Stimulated activated CD4-positive, alpha-beta T cell treated with anti-CD3 and anti-CD28 coated beads, Interleukin-1b, Interleukin-23, amount 100 ng/mL, for 48 hours (primary cell): ENCODE measurements around the gene ADPRHL1.

ENCODE experiments used
- DNase-seq: peaks from one replicate; pipeline ENCODE4 v3.0.0-alpha.2; 2020

Gene ADPRHL1

DNA sequence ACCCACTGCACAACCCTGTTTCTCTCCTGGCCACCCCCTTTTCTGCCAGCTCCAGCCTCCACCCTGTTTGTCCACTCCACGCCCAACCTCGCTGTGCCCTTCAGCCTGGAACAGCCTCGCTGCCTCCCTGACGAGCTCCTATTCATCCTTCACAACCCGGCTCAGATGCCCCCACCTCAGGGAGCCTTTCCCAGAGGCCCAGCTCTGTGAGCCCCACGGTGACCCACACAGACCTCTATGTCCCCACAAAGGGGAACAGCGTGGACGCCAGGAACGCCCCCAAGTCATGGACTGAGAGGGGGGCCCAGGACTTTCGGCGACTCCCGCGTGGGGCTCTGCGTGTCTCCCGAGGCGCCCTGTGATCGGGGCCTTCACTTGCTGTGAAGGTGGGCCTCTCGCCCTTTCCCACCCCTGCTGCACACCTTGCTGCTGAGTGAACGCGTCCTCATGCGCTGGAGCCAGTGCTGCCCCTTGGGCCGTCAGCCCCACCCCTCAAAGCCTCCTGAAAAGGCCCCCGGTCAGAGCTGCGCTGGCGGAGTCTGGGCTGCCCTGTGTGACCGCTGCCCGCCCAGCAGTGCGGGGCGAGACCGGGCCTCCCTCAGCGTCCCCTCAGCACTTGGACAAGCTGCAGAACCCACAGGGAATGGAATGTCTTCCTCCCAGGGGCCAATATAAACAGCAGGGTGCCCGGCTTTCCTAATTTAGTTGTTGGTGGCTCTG lies 40.0 kb downstream of the ADPRHL1 start:
- DNase-seq: no peak

DNA sequence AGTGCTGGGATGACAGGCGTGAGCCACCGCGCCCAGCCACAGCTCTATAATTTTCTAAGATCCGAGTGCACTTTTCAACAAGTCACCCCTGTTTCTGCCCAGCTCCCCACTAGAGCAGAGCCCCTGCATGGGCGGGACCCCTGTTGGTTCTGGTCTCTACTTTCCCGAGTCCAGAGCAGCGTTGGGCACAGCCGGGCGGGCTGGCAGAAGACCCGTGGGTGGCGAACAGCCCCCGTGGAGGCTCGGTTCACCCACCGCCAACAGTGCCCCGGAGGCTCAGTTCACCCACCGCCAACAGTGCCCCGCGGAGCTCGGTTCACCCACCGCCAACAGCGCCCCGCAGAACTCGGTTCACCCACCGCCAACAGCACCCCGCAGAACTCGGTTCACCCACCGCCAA lies 40.8 kb downstream of the ADPRHL1 start:
- DNase-seq: no peak

DNA sequence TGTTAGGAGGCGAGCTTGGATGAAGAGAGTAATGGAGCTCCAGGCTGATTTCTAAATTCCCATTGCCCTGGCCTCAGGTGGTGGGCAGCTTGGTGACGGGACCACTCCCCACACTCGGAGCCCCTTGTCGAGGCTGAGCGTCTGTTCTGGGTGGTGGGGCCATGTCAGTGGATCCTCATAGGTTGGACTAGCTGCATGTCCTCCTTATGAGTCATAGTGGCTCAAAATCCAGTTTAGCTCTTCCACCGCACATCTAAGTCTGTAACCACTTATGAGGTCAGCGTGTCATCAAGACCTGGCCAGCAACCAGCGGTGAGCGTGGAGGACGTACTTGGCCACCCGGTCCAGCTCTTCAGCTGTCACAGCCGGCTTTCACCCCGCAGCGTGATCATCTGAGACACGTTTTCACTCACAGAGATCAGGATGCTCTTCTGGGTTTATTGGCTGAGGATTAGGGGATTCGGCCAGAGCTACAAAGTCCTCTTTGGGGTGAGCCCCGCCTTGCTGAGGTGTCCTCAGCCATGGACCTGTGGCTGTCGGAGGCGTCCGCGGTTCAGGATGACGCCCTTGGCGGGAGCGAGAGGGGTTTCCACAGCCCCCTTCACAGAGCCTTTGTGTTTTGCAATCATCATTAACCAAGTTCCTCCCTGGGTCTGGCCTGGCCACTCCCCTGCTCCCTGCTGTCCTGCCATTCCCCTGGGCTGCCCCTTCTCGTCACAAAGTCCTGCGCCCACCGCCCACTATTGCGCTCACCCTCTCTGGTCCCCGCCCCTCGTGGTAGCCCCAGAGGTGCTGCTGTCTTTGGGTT lies 41.9 kb downstream of the ADPRHL1 start:
- DNase-seq: no peak

DNA sequence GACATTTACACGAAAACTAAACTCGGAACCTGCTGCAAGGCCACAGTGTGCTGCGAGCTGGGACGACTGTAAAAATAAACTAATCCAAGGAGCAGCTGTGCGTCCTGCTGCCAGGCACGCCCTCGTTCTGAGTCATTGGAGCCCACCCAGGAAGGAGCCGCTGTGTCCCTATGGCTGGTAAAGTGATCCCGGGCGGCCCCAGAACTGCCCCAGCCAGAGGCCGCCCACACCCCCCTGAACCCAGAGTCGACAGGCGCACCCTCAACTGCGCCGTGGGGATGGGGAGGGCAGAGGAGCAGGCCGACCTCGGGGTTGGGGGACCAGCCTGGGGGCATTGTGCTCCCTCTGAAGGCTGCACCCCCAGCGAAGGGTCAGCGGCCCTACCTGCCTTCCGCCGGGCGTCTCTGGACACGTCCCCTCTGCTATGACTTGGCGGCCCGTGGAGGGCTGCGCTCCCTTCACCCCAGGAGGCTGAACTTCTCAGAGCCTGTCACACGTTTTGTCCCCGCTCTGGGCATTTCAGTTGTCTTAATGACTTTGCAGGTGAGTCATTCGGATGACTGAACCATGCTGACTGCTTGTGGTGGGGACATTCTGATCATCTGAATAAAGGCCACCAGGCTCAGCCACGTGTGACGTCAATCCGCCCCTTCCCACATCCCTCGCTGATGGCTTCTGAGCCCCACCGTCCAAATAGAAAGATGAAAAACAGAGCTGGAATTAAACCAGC lies 42.7 kb downstream of the ADPRHL1 start:
- DNase-seq: no peak

DNA sequence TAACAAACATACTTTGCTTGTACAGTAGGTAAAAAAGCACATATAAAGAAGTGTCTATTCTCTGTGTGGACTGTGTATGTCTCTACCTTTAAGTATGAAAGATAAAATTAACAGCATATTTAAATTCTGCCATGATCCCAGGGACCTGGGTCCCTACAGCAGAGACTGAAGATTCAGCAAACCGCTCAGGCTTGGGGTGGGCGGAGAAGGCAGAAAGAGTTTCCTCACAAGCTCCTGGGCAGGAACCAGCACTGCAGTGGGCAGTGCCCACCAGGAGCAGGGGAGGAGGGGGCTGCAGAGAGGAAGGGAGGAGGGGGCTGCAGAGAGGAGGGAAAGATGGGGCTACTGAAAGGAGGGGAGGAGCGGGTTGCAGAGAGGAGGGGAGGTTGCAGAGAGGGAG lies 44.7 kb downstream of the ADPRHL1 start:
- no peak for DNase-seq

DNA sequence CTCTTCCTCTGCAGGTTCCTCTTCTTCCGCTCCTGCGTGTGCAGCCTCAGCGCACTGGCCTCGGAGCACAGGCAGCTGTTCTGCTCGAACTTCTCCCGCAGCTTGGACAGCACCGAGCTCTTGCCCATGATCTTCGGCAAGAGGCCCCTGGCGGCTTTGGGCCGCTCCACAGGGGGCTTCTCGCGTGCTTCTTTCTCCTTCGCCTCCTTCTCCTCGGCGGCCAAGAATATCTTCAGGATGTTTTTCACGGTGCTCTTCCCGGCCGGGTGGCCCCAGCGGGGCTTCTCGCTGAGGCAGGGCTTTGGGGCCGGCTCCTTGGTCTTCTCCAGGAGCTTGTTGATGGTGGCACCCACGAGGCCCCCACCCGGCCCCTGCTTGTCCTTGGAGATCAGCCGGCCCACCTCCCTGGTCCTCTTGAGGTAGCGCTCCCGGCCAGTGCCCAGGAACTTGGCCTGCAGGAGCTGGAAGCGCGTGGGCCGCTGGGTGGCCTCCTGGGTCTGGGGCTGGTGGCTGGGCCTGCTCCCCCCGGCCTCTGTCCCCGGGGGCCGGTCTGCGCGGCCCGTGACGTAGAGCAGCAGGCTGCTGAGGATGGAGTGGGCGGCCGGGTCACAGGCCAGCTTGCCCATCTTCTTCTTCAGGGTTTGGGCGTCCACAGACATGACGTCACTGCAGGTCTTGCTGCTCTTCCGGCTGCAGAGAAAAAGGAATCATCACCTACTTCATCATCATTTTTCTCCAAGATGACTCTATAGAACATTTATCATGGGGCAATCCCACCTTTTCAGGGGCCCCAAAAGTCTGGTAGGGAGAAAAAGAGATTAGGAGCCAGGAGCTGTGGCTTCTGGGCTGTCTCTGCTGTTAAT lies 45.5 kb downstream of the ADPRHL1 start:
- no peak for DNase-seq

DNA sequence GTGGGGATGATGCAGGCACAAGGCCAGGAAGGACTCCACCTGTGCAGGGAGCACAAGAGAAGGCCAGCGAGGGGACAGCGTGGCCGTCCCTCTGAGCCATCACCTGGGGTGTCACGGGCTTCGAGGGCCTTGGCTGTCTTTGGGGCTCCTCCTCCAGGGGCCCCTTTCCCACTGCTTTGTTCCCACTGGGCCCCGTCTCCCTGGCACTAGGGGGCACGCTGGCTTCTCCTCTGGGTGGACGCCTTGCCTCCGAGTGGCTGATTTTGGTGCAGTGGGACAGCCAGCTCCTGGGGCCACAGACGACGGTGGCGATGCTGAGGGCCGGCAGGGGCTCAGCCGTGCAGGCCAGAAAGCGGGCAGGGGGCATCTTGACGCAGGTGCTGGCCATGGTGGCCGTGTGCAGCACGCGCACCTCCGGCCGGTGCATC lies 46.2 kb downstream of the ADPRHL1 start:
- DNase-seq: no peak

DNA sequence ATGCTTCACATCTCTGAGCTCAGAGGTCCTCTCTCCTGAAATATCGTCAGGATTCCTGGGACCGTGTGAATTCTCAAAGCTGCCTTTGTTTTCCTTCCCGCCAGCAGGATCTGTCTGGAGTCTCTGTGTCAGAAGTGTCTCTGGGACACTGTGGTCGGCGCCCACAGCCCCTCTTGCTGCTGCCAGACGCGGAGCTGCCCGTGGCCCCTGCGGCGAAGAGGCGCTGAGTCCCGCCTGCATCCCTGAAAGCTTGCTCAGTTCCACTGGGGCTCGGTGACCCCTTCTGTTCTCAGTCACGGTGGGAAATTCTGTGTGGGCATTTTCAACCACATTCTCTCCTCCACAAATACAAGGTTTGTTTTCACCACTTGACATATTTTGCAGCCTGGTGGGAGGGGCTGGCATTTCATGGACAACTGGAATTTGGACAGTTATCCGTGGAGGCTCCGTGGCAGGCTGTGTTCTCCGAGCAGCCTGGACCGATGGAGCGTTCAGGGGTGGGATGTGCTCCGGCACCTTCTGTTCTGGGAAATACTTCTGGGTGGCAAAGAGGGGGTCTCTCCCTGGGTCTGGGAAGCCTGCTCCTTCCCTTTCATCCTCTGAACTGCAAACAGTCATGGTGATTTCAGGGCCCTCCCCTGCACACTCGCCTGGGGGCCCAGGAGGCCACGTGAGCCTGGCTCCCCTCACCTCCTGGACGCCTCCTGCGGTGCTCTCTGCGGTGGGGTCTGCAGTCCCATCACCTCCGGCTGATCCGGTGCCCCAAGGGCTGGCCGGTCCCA lies 46.8 kb downstream of the ADPRHL1 start:
- no peak for DNase-seq

DNA sequence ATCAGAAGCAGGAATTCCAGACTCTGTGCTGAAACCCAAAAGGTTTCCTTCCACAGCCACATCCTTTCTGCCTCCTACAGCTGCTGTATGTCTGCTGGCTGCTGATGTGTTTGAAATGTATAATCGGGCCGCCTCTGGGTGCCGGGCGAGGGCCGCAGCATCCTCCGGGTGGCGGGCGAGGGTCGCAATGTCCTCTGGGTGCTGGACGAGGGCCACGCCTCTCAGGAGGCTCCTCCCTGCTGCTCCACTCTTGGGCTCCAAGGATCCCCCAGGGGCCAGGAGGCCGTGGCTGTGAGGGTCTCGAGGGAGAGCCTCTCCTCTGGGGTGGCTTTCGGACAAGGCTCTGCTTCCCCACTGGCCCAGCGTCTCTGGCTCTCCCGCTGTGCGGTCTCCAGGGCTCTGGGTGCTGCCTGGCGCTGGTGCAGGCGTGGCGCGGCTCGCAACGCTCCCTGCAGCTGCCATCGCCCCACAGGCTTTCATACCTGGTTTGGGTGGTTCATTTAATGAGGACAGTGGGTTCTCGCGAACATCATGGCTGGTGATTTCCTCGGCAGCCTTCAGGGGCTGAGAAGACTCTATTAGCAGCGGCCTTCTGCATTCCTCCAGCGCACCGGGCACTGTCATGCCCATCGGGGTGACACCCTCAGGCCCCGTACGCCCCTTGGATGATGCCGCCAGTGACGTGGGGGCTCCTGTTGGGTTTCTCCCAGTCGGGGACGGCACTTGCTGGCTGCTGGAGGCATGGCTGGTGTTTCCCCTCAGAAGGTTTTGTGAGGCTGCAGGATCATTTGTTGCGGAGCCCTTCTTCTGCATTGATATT lies 47.6 kb downstream of the ADPRHL1 start:
- DNase-seq: no peak

DNA sequence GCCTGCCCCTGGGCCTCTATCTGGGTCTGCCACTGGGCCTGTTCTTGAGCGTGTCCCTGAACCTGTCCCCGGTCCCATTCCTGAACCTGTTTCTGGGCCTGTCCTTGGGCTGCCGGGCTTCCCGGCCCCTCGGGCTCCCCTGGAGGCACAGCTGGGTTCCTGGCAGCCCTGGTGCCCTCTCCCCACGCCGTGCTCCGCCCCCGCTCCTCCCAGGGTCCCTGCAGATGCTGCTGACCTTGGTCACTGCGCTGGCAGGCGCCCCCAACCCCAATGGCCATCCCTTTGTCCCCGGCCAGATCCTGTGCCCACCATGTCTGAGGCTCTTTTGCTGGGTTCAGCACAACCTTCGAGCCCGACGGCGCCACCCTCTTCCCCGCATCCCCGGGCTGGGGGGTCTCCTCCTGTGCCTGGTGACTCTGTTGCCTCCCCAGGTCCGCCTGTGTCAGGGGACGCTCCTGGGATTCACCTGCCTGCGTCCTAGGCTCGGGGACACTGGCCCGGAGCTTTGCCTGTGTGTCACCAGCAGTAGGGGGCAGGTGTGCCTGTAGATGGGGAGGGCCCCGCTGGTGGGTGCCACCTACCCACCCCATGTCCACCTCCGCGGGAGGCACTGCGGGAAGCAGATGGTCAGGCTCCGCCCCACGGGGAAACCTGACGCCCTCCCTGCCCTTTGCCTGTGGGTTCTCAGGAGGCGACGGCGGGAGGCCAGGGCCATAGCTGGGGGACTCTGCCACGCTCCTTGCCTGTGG lies 48.4 kb downstream of the ADPRHL1 start:
- DNase-seq: no peak

DNA sequence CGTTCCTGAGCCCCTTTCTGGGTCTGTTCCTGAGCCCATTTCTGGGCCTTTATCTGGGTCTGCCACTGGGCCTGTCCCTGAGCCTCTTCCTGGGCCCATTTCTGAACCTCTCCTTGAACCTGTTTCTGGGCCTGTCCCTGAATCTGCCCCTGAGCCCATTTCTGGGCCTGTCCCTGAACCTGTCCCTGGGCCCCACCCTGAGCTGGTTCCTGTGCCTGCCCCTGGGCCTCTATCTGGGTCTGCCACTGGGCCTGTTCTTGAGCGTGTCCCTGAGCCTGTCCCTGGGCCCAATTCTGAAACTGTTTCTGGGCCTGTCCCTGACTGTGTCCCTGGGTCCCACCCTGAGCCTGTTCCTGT lies 48.9 kb downstream of the ADPRHL1 start:
- no peak for DNase-seq

DNA sequence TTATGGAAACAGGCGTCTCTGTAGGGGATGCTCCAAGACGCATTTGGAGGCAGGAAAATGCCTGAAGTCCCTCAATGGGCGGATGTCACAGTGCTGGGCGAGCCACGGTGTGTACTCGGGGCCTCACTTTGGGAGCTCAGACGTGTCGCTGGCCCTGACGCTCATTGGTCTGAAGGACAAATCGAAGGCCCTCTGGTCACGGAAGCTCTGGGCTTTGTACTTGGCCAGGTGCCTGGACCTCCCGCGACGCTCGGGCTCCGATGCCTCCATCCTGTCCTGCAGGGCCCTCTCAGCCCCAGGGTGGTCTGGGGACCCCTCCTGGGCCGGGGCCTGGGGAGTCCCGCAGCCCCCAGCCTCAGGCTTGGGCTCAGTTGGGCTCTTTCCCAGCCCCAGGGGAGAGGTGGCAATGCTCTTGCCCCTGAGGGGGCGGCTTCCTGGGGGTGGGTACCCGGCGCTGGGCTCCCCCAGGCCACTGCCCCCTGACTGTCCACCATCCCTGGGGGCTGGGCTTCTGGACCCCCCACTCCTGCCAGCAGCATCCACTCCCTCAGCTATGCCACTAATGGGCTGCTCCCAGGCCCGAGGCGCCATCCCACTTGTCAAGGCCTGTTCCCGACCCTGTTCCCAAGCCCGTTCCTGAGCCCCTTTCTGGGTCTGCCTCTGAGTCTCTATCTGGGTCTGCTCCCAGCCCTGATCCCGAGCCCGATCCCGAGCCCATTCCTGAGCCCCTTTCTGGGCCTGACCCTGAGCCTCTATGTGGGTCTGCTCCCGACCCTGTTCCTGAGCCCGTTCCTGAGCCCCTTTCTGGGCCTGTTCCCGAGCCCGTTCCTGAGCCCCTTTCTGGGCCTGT lies 49.8 kb downstream of the ADPRHL1 start:
- no peak for DNase-seq

DNA sequence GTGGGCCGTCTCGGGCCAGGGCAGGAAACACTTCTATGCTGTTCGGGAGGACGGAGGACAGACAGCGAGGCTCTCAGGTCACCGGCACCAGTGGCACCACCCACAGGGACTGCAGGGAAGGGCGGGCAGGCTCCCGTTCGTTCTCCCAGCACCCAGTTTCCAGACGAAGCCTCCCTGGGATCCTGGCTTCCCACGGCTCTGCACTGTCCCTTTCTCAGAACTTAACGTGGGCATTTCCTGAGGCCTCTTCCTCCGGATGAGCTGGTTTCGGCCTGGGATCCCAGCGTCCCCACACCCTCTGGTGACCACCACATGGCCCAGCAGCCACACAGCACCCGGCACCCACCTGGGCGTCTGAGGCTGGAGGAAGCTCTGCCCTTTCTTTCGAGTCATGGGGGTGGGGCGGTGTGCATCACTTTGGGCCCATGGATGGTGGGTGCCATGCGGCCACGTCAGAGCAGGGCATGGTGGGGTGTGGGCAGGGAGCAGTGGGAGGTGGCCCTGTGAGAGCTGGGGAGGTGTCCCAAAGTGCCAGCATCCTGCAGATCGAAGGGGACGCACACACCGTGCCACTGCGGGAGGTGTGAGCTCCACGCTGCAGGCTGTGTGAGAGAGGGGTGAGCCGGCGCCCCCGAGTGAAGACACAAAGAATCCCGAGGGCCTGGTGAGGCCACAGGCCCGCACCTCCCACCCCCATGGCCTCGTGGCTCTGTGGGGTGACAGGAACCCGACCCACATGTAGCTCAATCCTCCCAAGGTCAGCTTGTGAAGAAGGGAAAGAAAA lies 50.6 kb downstream of the ADPRHL1 start:
- no peak for DNase-seq

DNA sequence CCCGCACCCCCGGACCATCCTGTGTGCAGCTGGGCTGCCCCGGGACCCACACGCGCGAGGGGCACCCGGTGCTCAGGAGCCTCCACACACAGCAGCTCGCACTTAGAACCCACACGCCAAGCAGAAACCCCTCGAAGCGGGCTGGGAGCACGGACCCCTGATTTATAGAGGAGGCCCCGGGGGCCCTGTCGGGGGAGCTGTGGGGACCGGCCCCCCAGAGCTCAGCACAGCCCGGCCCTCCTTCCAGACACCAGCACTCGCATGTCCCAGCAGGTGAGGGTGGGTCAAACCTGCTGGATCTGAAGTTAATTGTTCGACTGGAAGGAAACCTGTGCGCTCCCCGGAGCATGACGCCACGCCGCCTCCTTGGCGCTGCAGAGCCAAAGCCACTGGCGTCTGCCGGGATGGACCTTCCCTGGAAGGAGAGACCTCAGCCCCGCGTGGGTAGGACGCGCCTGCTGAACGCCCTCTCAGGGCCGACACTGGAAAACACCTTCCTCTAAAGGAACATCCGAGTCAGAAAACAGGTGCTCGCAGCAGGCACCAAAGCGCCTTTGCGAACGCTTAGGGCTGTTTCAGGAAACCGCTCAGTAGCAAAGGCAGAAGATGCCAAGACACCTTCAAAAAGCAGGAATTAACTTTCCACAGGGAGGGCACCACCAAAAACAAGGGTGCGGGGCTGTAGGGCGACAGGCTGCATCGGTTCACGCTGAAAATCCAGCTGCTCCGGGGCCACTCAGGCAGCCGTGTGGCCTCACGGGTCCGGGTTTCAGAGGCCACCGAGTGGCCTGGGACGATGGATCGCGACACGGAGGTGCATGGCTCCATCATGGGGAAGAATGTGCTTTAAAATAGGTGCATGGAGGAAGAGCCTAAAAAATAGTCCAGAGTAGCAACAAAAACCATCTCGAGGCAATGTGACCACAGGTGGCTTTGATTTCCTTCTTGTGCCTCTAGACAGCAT lies 51.6 kb downstream of the ADPRHL1 start:
- no peak for DNase-seq

DNA sequence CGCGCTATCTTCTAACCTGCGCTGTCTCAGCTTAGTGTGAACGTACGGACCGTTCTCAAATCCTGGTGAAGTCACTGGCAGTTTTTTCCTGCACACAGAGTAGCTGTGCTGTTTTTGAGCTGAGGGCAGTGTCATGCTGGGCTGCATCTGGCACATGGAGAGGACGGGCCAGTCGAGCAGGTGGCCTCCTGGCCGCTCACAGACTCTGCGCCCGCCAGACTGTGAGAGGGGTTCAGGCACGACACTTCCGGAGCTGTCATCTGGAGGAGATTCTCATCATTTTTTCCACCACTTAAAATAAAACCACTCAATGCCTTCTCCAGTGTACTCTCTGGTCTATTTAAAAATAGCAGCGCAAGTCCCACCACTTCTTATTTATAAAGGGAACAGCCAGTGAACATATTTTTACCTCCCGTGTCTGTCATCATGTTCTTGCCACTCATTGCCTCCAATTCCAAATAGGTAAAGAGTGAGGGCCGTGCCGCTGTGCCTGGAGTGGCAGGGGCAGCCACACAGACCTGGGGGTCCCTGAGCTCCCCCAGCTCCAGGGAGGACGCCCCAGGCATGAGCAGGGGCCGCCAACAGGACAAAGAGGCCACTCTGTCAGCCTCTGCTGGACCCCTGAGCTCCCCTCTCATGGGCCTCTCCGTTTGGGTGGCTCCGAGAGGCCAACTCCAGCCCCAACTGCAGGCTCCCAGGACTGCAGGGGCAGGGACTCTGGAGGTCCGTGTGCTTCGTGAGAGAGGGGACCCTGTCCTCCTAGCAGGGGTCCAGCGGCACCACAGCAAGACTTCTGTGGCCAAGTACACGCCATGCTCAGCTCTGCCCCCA lies 52.5 kb downstream of the ADPRHL1 start:
- no peak for DNase-seq

DNA sequence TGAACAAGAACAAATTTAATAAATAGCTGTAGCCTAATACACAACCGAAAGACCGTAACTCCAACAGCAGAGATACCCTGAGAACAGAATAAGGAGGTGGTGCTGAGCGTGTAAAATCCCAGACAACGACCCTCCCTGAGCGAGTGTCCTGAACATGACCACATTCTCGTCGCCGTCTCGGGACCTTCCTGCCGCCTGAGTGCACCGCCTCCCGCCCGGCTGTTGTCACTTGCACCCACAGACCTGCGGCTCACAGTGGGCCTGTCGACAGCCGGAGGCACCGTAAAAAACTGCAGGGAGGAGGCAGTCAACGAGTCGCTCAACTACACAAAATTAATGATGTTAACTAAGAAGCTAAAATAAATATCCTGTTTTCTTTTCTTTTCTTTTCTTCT lies 53.5 kb downstream of the ADPRHL1 start:
- DNase-seq: no peak
